HepG2 (cell line): ENCODE data around the gene CT47A1. TPM values are rescaled to one million over a fixed set of nuclear protein-coding genes. Genes with fewer than 3 reads are reported as not detected.

Experiments used
- ATAC-seq: fragments of 200-7000 bp; cut with Tn5 transposase; 3 replicates; pipeline ENCODE4 v1.9.1; 2020; ENCODE audit warnings: mild to moderate bottlenecking, moderate library complexity
- BruUV-seq: library from RNA; stranded (reverse); fragments of 400-500 nt; replicated peaks from 2 replicates; lab custom pipeline; 2021; lab: Mats Ljungman, UMichigan
- CTCF ChIA-PET: fragments of 300-600 bp; formaldehyde crosslinking; extraction: SDS; loops from one replicate; lab custom pipeline; 2021; ENCODE audit warnings: low total read pairs, inconsistent platforms, low intra/inter-chr PET ratio; lab: Yijun Ruan, JAX
- POLR2A ChIA-PET: fragments of 350-600 bp; sonication (Branson Sonifier 250); formaldehyde crosslinking; loops from one replicate; lab custom pipeline; 2020; ENCODE audit warnings: antibody characterized with exemption, inconsistent platforms; lab: Yijun Ruan, JAX
- DNase-seq: peaks from one replicate; pipeline ENCODE4 v3.0.0-alpha.2; 2015; ENCODE audit warnings: low spot score
- FAIRE-seq: peaks from 3 replicates; lab custom pipeline; 2011; peaks lifted over from hg19 to GRCh38; lab: Jason Lieb, UNC
- H2AFZ ChIP-seq: one replicate; pipeline ENCODE4 v1.6.1; 2011; ENCODE audit warnings: low read length, inconsistent platforms
- H3K27ac ChIP-seq: fragments of 300-600 bp; 3 replicates; pipeline ENCODE4 v1.8.0; 2011; ENCODE audit warnings: mixed run types, mild to moderate bottlenecking, mixed read lengths, low read length, inconsistent platforms; ENCODE audit not compliant: insufficient read depth; ENCODE audit errors: extremely low read length
- H3K27me3 ChIP-seq, 2 experiments: fragments of 200-600 bp in 1 of 2; 2 replicates in 1 of 2; 3 replicates in 1 of 2; pipeline versions ENCODE4 v1.6.0 to v1.8.0; 2011; ENCODE audit warnings: low read length in 2 of 2, mild to moderate bottlenecking in 2 of 2, moderate library complexity in 2 of 2, inconsistent platforms in 1 of 2; ENCODE audit not compliant: insufficient read depth in 2 of 2, control insufficient read depth in 1 of 2
- H3K36me3 ChIP-seq, 2 experiments: fragments of 200-600 bp in 1 of 2; replicated peaks in 1 of 2; 2 replicates in 1 of 2; 3 replicates in 1 of 2; pipeline versions ENCODE4 v1.5.1 to v1.8.0; 2011; ENCODE audit warnings: low read length in 2 of 2, inconsistent platforms in 1 of 2; ENCODE audit not compliant: insufficient read depth in 2 of 2, control insufficient read depth in 1 of 2
- H3K4me1 ChIP-seq: 2 replicates; pipeline ENCODE4 v1.5.1; 2012; ENCODE audit warnings: low read length, inconsistent platforms; ENCODE audit not compliant: insufficient read depth
- H3K4me2 ChIP-seq: 2 replicates; pipeline ENCODE4 v1.6.0; 2011; ENCODE audit warnings: low read depth, low read length, inconsistent platforms
- H3K4me3 ChIP-seq, 3 experiments: fragments of 200-600 bp in 1 of 3; sonication (generic), shearing (Covaris generic) in 1 of 3; replicated peaks in 1 of 3; 2 replicates each; pipeline ENCODE4 v1.5.1; 2011 to 2016; ENCODE audit warnings: low read length in 3 of 3, inconsistent platforms in 2 of 3, low read depth in 2 of 3, mild to moderate bottlenecking in 2 of 3, control low read depth in 1 of 3, mixed read lengths in 1 of 3; ENCODE audit not compliant: insufficient read depth in 1 of 3
- H3K79me2 ChIP-seq: one replicate; pipeline ENCODE4 v1.6.1; 2011; ENCODE audit warnings: low read length, inconsistent platforms; ENCODE audit not compliant: insufficient read depth
- H3K9ac ChIP-seq: 2 replicates; pipeline ENCODE4 v1.6.0; 2011; ENCODE audit warnings: mild to moderate bottlenecking, low read depth, low read length, inconsistent platforms; ENCODE audit not compliant: insufficient read depth
- H3K9me3 ChIP-seq: 2 replicates; pipeline ENCODE4 v1.5.1; 2012; ENCODE audit warnings: mild to moderate bottlenecking, low read length
- H4K20me1 ChIP-seq: 2 replicates; pipeline ENCODE4 v1.6.0; 2011; ENCODE audit warnings: inconsistent platforms, mild to moderate bottlenecking, low read length, moderate library complexity; ENCODE audit not compliant: insufficient read depth
- ATF1 ChIP-seq: IDR thresholded peaks from 2 replicates; pipeline ENCODE4 v1.6.1; 2016; ENCODE audit warnings: mild to moderate bottlenecking, control low read depth
- CEBPB ChIP-seq: IDR thresholded peaks from 2 replicates; pipeline ENCODE4 v1.6.1; 2011; ENCODE audit warnings: low read depth, low read length, improper control_type of control experiment, borderline replicate concordance
- CEBPG ChIP-seq: IDR thresholded peaks from 2 replicates; pipeline ENCODE4 v1.6.1; 2016
- CTCF ChIP-seq: sonication (generic); formaldehyde crosslinking; IDR thresholded peaks from 2 replicates; pipeline ENCODE4 v1.5.0; 2020; ENCODE audit warnings: mild to moderate bottlenecking, missing genetic modification reagents, moderate library complexity
- HHEX ChIP-seq: IDR thresholded peaks from 2 replicates; pipeline ENCODE4 v1.6.1; 2016; ENCODE audit warnings: control low read depth
- IKZF5 ChIP-seq: IDR thresholded peaks from 2 replicates; pipeline ENCODE4 v1.6.1; 2018; ENCODE audit warnings: missing genetic modification reagents, mild to moderate bottlenecking, missing compliant biosample characterization
- NFIB ChIP-seq: sonication (generic); formaldehyde crosslinking; IDR thresholded peaks from 2 replicates; pipeline ENCODE4 v1.9.0; 2021; ENCODE audit warnings: missing genetic modification reagents, mild to moderate bottlenecking, borderline replicate concordance
- RAD21 ChIP-seq: fragments of 450-650 bp; formaldehyde crosslinking; IDR thresholded peaks from 2 replicates; pipeline ENCODE4 v1.5.0; 2020; ENCODE audit warnings: mild to moderate bottlenecking
- SAFB2 ChIP-seq: sonication (generic); formaldehyde crosslinking; IDR thresholded peaks from 2 replicates; pipeline ENCODE4 v1.5.1; 2020; ENCODE audit warnings: missing genetic modification reagents, low read depth, mild to moderate bottlenecking, borderline replicate concordance
- STAG1 ChIP-seq: sonication (generic); formaldehyde crosslinking; IDR thresholded peaks from 2 replicates; pipeline ENCODE4 v1.4.0; 2020; ENCODE audit warnings: missing genetic modification reagents
- ZNF101 ChIP-seq: sonication (generic); formaldehyde crosslinking; IDR thresholded peaks from 2 replicates; pipeline ENCODE4 v1.4.0; 2020; ENCODE audit warnings: mild to moderate bottlenecking, low read depth, missing genetic modification reagents, borderline replicate concordance
- ZNF687 ChIP-seq: sonication (generic); formaldehyde crosslinking; IDR thresholded peaks from 2 replicates; pipeline ENCODE4 v1.5.1; 2020; ENCODE audit warnings: mild to moderate bottlenecking, missing genetic modification reagents, moderate library complexity
- WGBS: methylation state at CpG from one replicate; pipeline ENCODE4 v1.1.6; 2017; ENCODE audit warnings: low lambda C conversion rate; 5-methylcytosine and 5-hydroxymethylcytosine counted together
- in situ Hi-C: cut with HindIII; loops from 2 replicates; pipeline ENCODE4 v1.10.0; 2017; ENCODE audit warnings: low pct_unique_long_range_greater_than_20kb; ENCODE audit not compliant: extremely low pct_ligation_motif_present
- intact Hi-C: fragments of 100-400 bp; cut with micrococcal nuclease; formaldehyde crosslinking; loops from one replicate; pipeline ENCODE4 v1.10.0; 2022; ENCODE audit not compliant: unreplicated experiment
- polyA plus RNA-seq, 8 experiments: library from polyadenylated mRNA; depleted of rRNA in 3 of 8; stranded (reverse) in 7 of 8; unstranded in 1 of 8; fragments of >200 nt; fragmentation: Illumina TruSeq in 4 of 8; extraction: Trizol in 4 of 8; gene quantifications; 2 replicates each; pipeline versions ENCODE4 v1.2.1 to v1.2.3, GENCODE V29; 2011 to 2016; ENCODE audit warnings: low read depth in 4 of 8, missing spikeins in 1 of 8, mixed read lengths in 1 of 8; ENCODE audit not compliant: insufficient read depth in 1 of 8
- total RNA-seq, 5 experiments: library from RNA; depleted of rRNA; stranded (reverse); fragments of >200 nt; fragmentation: Illumina TruSeq; extraction: Trizol; gene quantifications; 2 replicates each; pipeline ENCODE4 v1.2.3, GENCODE V29; 2016; ENCODE audit warnings: low read depth in 1 of 5
- TF ChIP-seq, protein P1 (sequence below), 2 experiments: sonication (generic) in 1 of 2; formaldehyde crosslinking in 1 of 2; IDR thresholded peaks; 2 replicates each; pipeline versions ENCODE4 v1.4.0 to v1.6.1; 2018 to 2020; ENCODE audit warnings: missing genetic modification reagents in 2 of 2, borderline replicate concordance in 1 of 2, low read depth in 1 of 2, mild to moderate bottlenecking in 1 of 2, missing biosample characterization in 1 of 2
- TF ChIP-seq, protein P2 (sequence below): sonication (generic); formaldehyde crosslinking; IDR thresholded peaks from 2 replicates; pipeline ENCODE4 v1.5.0; 2020; ENCODE audit warnings: missing genetic modification reagents, mild to moderate bottlenecking, borderline replicate concordance

CT47A1 gene
- total and polyA plus RNA-seq, 2 of the 13 experiments (the other 11 are each of a cell fraction or from before 2014, with no cell fraction given): not detected

DNA sequence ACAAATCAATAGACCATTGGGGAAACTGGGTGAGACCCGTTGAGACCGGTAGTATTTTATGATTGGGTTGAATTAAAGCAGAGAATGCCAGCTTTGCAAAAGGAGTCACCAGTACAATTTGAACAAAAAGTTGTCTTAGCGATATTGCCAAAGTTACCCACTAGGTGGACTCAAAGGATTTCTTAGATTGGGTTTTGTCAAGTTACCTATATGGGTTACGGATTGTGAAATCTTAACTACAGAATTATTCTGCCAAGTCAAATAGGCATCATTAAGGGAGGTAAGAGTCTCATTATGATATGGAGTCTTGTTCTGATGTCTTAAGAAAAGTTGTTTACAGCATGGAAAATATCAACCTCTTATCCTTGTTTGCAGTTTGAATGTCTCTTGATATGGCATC is 15.0 kb upstream of the CT47A1 start (continued):
- peak; percentile 57 for TF ChIP-seq CTCF (CRISPR knock-in tag)
- TF ChIP-seq RAD21 (CRISPR knock-in tag): peak; percentile 47; the same call in 1 of the 2 replicates
- TF ChIP-seq SAFB2 (CRISPR knock-in tag): no peak
- TF ChIP-seq IKZF5 (CRISPR knock-in tag): no peak
- TF ChIP-seq CEBPB: peak; percentile 60; the same call in 1 of the 2 replicates
- TF ChIP-seq STAG1: peak; percentile 72
- TF ChIP-seq, protein P1, sequence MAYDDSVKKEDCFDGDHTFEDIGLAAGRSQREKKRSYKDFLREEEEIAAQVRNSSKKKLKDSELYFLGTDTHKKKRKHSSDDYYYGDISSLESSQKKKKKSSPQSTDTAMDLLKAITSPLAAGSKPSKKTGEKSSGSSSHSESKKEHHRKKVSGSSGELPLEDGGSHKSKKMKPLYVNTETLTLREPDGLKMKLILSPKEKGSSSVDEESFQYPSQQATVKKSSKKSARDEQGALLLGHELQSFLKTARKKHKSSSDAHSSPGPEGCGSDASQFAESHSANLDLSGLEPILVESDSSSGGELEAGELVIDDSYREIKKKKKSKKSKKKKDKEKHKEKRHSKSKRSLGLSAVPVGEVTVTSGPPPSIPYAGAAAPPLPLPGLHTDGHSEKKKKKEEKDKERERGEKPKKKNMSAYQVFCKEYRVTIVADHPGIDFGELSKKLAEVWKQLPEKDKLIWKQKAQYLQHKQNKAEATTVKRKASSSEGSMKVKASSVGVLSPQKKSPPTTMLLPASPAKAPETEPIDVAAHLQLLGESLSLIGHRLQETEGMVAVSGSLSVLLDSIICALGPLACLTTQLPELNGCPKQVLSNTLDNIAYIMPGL (CRISPR knock-in tag; IDR thresholded peaks at IDR 0.05; ENCODE audit: borderline replicate concordance in 1 of 2, low read depth in 1 of 2): no peak
- TF ChIP-seq CEBPG (CRISPR knock-in tag): peak; percentile 75
- TF ChIP-seq, all 625 proteins: peak for 7

DNA sequence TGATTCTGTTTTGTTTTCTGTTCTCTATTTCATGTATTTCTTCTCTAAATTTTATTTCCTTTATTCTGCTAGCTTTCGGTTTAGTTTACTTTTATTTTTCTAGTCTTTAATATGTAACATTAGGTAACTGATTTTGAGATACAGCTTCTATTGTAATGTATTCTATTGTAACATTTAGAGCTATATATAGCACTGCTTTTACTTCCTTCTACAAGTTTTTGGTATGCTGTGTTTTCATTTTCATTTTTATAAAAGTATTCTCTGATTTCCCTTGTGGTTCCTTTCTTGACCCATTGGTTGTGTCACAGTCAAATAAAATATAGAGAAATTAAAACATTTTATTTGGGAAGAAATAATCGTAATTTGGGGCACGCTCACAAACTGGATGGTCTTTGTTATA is 13.9 kb upstream of the CT47A1 start:
- POLR2A ChIA-PET: no interaction called here
- BruUV-seq: no TSS peak
- Histone ChIP-seq H3K79me2 (no peaks in the 10 kb centered on the region), H3K27ac (no peak overlapping the region), H4K20me1 (no peaks in the 10 kb centered on the region), H3K4me3 (no peak overlapping the region), H3K36me3 (no peaks in the 10 kb centered on the region), H2AFZ (no peak overlapping the region), H3K27me3 (no peaks in the 10 kb centered on the region), H3K9me3 (no peaks in the 10 kb centered on the region), H3K4me2 (no peak overlapping the region), H3K4me1 (no peaks in the 10 kb centered on the region), H3K9ac (no peak overlapping the region)
- DNase-seq (no peak), ATAC-seq (no peak), FAIRE-seq (no peak)
- intact Hi-C loops: no loop called here
- in situ Hi-C loops: no loop called here
- WGBS: 45% methylated on average over 3 of the region's 3 CpGs
- CTCF ChIA-PET: no interaction called here
- TF ChIP-seq ATF1 (CRISPR knock-in tag) (no peak), HHEX (CRISPR knock-in tag) (no peak), NFIB (no peak), ZNF101 (no peak), ZNF687 (no peak)
- TF ChIP-seq, protein P2, sequence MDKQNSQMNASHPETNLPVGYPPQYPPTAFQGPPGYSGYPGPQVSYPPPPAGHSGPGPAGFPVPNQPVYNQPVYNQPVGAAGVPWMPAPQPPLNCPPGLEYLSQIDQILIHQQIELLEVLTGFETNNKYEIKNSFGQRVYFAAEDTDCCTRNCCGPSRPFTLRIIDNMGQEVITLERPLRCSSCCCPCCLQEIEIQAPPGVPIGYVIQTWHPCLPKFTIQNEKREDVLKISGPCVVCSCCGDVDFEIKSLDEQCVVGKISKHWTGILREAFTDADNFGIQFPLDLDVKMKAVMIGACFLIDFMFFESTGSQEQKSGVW (CRISPR knock-in tag): no peak
